Mesenchymal stem cell (in vitro differentiated cells and primary cell): ENCODE data around the gene GALNT18.

ENCODE experiments used
- DNase-seq: peaks from one replicate; pipeline ENCODE4 v3.0.0-alpha.2; 2013
- H2AFZ ChIP-seq: one replicate; pipeline ENCODE4 v1.6.1; 2013; ENCODE audit warnings: low read depth, mild to moderate bottlenecking, control low read depth, inconsistent platforms, low read length, moderate library complexity
- H2AK5ac ChIP-seq: 2 replicates; pipeline ENCODE4 v1.6.1; 2013; ENCODE audit warnings: low read length, moderate library complexity, mild to moderate bottlenecking, inconsistent platforms; ENCODE audit not compliant: severe bottlenecking
- H2BK120ac ChIP-seq: one replicate; pipeline ENCODE4 v1.6.1; 2013; ENCODE audit warnings: low read depth, mild to moderate bottlenecking, inconsistent platforms, low read length, moderate library complexity
- H2BK12ac ChIP-seq, 2 experiments: one replicate each; pipeline ENCODE4 v1.6.1; 2013; ENCODE audit warnings: inconsistent platforms in 2 of 2, low read length in 2 of 2, mild to moderate bottlenecking in 2 of 2, moderate library complexity in 2 of 2, control low read depth in 1 of 2
- H2BK15ac ChIP-seq: one replicate; pipeline ENCODE4 v1.6.1; 2013; ENCODE audit warnings: mild to moderate bottlenecking, low read depth, inconsistent platforms; ENCODE audit not compliant: poor library complexity, severe bottlenecking
- H2BK5ac ChIP-seq: 2 replicates; pipeline ENCODE4 v1.6.1; 2013; ENCODE audit warnings: low read depth, mild to moderate bottlenecking, low read length, control low read depth, inconsistent platforms; ENCODE audit not compliant: poor library complexity, severe bottlenecking
- H3K14ac ChIP-seq, 2 experiments: one replicate each; pipeline ENCODE4 v1.6.1; 2013; ENCODE audit warnings: inconsistent platforms in 2 of 2, low read length in 2 of 2, control low read depth in 1 of 2, mild to moderate bottlenecking in 1 of 2, moderate library complexity in 1 of 2
- H3K18ac ChIP-seq, 2 experiments: one replicate each; pipeline ENCODE4 v1.6.1; 2013; ENCODE audit warnings: inconsistent platforms in 2 of 2, low read length in 2 of 2, control low read depth in 1 of 2, low read depth in 1 of 2, mild to moderate bottlenecking in 1 of 2
- H3K23ac ChIP-seq, 2 experiments: one replicate each; pipeline ENCODE4 v1.6.1; 2013; ENCODE audit warnings: inconsistent platforms in 2 of 2, low read length in 2 of 2, mild to moderate bottlenecking in 2 of 2, moderate library complexity in 2 of 2, control low read depth in 1 of 2
- H3K27ac ChIP-seq: 2 replicates; pipeline ENCODE4 v1.5.1; 2013; ENCODE audit warnings: mild to moderate bottlenecking, moderate library complexity, low read length, control low read depth, inconsistent platforms; ENCODE audit not compliant: poor library complexity, severe bottlenecking
- H3K27me3 ChIP-seq, 2 experiments: 2 replicates each; pipeline versions ENCODE4 v1.6.1 to v1.7.0; 2013; ENCODE audit warnings: low read length in 2 of 2, mild to moderate bottlenecking in 2 of 2, moderate library complexity in 2 of 2, control low read depth in 1 of 2, inconsistent platforms in 1 of 2; ENCODE audit not compliant: control insufficient read depth in 1 of 2, insufficient read depth in 1 of 2
- H3K36me3 ChIP-seq, 2 experiments: 2 replicates each; pipeline versions ENCODE4 v1.6.1 to v1.7.0; 2013; ENCODE audit warnings: low read length in 2 of 2, control low read depth in 1 of 2, inconsistent platforms in 1 of 2, low read depth in 1 of 2, mild to moderate bottlenecking in 1 of 2; ENCODE audit not compliant: insufficient read depth in 2 of 2, control insufficient read depth in 1 of 2
- H3K4ac ChIP-seq, 2 experiments: one replicate each; pipeline ENCODE4 v1.6.1; 2013; ENCODE audit warnings: inconsistent platforms in 2 of 2, low read length in 2 of 2, mild to moderate bottlenecking in 2 of 2, moderate library complexity in 2 of 2, control low read depth in 1 of 2, low read depth in 1 of 2
- H3K4me1 ChIP-seq: 2 replicates; pipeline ENCODE4 v1.6.1; 2013; ENCODE audit warnings: low read depth, low read length, control low read depth; ENCODE audit not compliant: control insufficient read depth, insufficient read depth
- H3K4me2 ChIP-seq: 2 replicates; pipeline ENCODE4 v1.6.1; 2013; ENCODE audit warnings: low read length, mild to moderate bottlenecking, inconsistent platforms; ENCODE audit not compliant: poor library complexity, severe bottlenecking
- H3K4me3 ChIP-seq, 2 experiments: 2 replicates each; pipeline versions ENCODE4 v1.5.1 to v1.7.0; 2013; ENCODE audit warnings: low read length in 2 of 2, mild to moderate bottlenecking in 2 of 2, control low read depth in 1 of 2, low read depth in 1 of 2; ENCODE audit not compliant: insufficient read depth in 1 of 2
- H3K79me1 ChIP-seq: replicated peaks from 2 replicates; pipeline ENCODE4 v1.6.1; 2013; ENCODE audit warnings: mild to moderate bottlenecking, control low read depth, low read length, inconsistent platforms; ENCODE audit not compliant: poor library complexity, severe bottlenecking
- H3K9ac ChIP-seq: 2 replicates; pipeline ENCODE4 v1.7.0; 2013; ENCODE audit warnings: mild to moderate bottlenecking, low read length, moderate library complexity
- H3K9me3 ChIP-seq: 2 replicates; pipeline ENCODE4 v1.7.0; 2013; ENCODE audit warnings: mild to moderate bottlenecking, low read length; ENCODE audit not compliant: control insufficient read depth
- H4K8ac ChIP-seq: one replicate; pipeline ENCODE4 v1.6.1; 2013; ENCODE audit warnings: inconsistent platforms, mild to moderate bottlenecking, low read length, moderate library complexity
- H4K91ac ChIP-seq: one replicate; pipeline ENCODE4 v1.6.1; 2013; ENCODE audit warnings: mild to moderate bottlenecking, low read length, inconsistent platforms
- WGBS: methylation state at CpG from one replicate; pipeline ENCODE4 v1.1.7; 2013; ENCODE audit warnings: mixed read lengths; 5-methylcytosine and 5-hydroxymethylcytosine counted together

The GALNT18 gene

GRCh38 chr11:11481371-11481770 lies 140.4 kb downstream of the GALNT18 start:
- Histone ChIP-seq H4K8ac (no peak overlapping the region), H3K9me3 (no peaks in the 10 kb centered on the region), H3K27ac (no peak overlapping the region), H2BK120ac (no peak overlapping the region), H3K27me3 (peaks cover 39 to 71% of the 10 kb centered on the region in 2 experiments), H4K91ac (no peak overlapping the region), H3K79me1 (no peaks in the 10 kb centered on the region), H3K23ac (no peak overlapping the region), H3K14ac (no peak overlapping the region), H2AFZ (no peak overlapping the region), H3K9ac (no peak overlapping the region), H2BK12ac (no peak overlapping the region), H2BK15ac (no peak overlapping the region), H2AK5ac (no peak overlapping the region), H3K36me3 (no peaks in the 10 kb centered on the region), H3K4ac (no peak overlapping the region), H3K4me1 (no peaks in the 10 kb centered on the region), H2BK5ac (no peak overlapping the region), H3K18ac (no peak overlapping the region), H3K4me3 (no peak overlapping the region), H3K4me2 (no peak overlapping the region)
- no peak for DNase-seq
- 72% methylated on average over 4 of the region's 4 CpGs for WGBS

GRCh38 chr11:11480971-11481370 lies 140.8 kb downstream of the GALNT18 start:
- Histone ChIP-seq H2BK5ac (no peak overlapping the region), H3K23ac (no peak overlapping the region), H3K4me3 (no peak overlapping the region), H3K9ac (no peak overlapping the region), H3K4me2 (no peak overlapping the region), H3K79me1 (no peaks in the 10 kb centered on the region), H3K27me3 (peaks cover 39 to 71% of the 10 kb centered on the region in 2 experiments), H2BK120ac (no peak overlapping the region), H3K4me1 (no peaks in the 10 kb centered on the region), H3K36me3 (no peaks in the 10 kb centered on the region), H3K18ac (no peak overlapping the region), H4K91ac (no peak overlapping the region), H3K14ac (no peak overlapping the region), H2AFZ (no peak overlapping the region), H3K9me3 (no peaks in the 10 kb centered on the region), H3K27ac (no peak overlapping the region), H2BK15ac (no peak overlapping the region), H4K8ac (no peak overlapping the region), H2BK12ac (no peak overlapping the region), H3K4ac (no peak overlapping the region), H2AK5ac (no peak overlapping the region)
- WGBS: 94% methylated on average over 1 of the region's 3 CpGs
- DNase-seq: no peak

- no peak overlapping the region for H3K27ac ChIP-seq
- no peak overlapping the region for H3K14ac ChIP-seq
- no peak overlapping the region for H2BK120ac ChIP-seq
- H2BK12ac ChIP-seq: no peak overlapping the region
- no peak overlapping the region for H2AFZ ChIP-seq
- DNase-seq: no peak
- H3K9me3 ChIP-seq: no peaks in the 10 kb centered on the region
- 54% methylated on average over 12 of the region's 12 CpGs for WGBS
- no peak overlapping the region for H2BK5ac ChIP-seq
- peaks cover 42 to 58% of the 10 kb centered on the region in 2 experiments for H3K27me3 ChIP-seq
- no peak overlapping the region for H3K4me2 ChIP-seq
- no peak overlapping the region for H3K4ac ChIP-seq
- H3K18ac ChIP-seq: no peak overlapping the region
- no peak overlapping the region for H4K8ac ChIP-seq
- no peak overlapping the region for H4K91ac ChIP-seq
- no peak overlapping the region for H3K9ac ChIP-seq
- H3K36me3 ChIP-seq: no peaks in the 10 kb centered on the region
- H2BK15ac ChIP-seq: no peak overlapping the region
- H3K23ac ChIP-seq: no peak overlapping the region
- H3K4me1 ChIP-seq: no peaks in the 10 kb centered on the region
- H2AK5ac ChIP-seq: no peak overlapping the region
- H3K4me3 ChIP-seq: no peak overlapping the region
- H3K79me1 ChIP-seq: no peaks in the 10 kb centered on the region
Measured at GRCh38 chr11:11478687-11479086, 143.1 kb downstream of the GALNT18 start.

- Histone ChIP-seq H3K4ac (no peak overlapping the region), H3K9ac (no peak overlapping the region), H2BK120ac (no peak overlapping the region), H3K79me1 (no peaks in the 10 kb centered on the region), H2BK5ac (no peak overlapping the region), H2BK15ac (no peak overlapping the region), H4K8ac (no peak overlapping the region), H2AK5ac (no peak overlapping the region), H3K14ac (no peak overlapping the region), H4K91ac (no peak overlapping the region), H3K27me3 (peaks cover 42 to 50% of the 10 kb centered on the region in 2 experiments), H2AFZ (no peak overlapping the region), H3K27ac (no peak overlapping the region), H3K9me3 (no peaks in the 10 kb centered on the region), H3K23ac (no peak overlapping the region), H3K18ac (no peak overlapping the region), H3K4me2 (no peak overlapping the region), H3K4me3 (no peak overlapping the region), H2BK12ac (no peak overlapping the region), H3K4me1 (no peaks in the 10 kb centered on the region), H3K36me3 (no peaks in the 10 kb centered on the region)
- WGBS: no CpG with 5 or more reads among the region's 2 CpGs
- no peak for DNase-seq
Measured at GRCh38 chr11:11477695-11478420, 143.9 kb downstream of the GALNT18 start.
